Transverse colon (tissue), 4 donors: ENCODE data around the gene SPDYC.

Experiments used
- EP300 ChIP-seq: sonication (generic); formaldehyde crosslinking; IDR thresholded peaks from one replicate; pipeline ENCODE4 v1.6.1; 2017; ENCODE audit warnings: antibody characterized with exemption, low read depth
- POLR2A ChIP-seq: fragments of 450-650 bp; IDR thresholded peaks from one replicate; pipeline ENCODE4 v1.6.1; 2016; ENCODE audit warnings: antibody characterized with exemption, mild to moderate bottlenecking, moderate library complexity
- POLR2AphosphoS5 ChIP-seq, 3 donors: sonication (generic); formaldehyde crosslinking; IDR thresholded peaks; one replicate each; pipeline ENCODE4 v1.6.1; 2016; ENCODE audit warnings: antibody characterized with exemption in 3 of 3
- TF ChIP-seq, protein P1 (sequence below), 5 experiments: fragments of 200-600 bp in 3 of 5; fragments of 450-650 bp in 2 of 5; sonication (generic) in 3 of 5; IDR thresholded peaks; 1 replicate in 2 of 5; 2 replicates in 3 of 5; pipeline ENCODE4 v1.5.1; 2016 to 2017; ENCODE audit warnings: antibody characterized with exemption in 5 of 5, inconsistent platforms in 3 of 5, mild to moderate bottlenecking in 2 of 5, moderate library complexity in 1 of 5

DNA sequence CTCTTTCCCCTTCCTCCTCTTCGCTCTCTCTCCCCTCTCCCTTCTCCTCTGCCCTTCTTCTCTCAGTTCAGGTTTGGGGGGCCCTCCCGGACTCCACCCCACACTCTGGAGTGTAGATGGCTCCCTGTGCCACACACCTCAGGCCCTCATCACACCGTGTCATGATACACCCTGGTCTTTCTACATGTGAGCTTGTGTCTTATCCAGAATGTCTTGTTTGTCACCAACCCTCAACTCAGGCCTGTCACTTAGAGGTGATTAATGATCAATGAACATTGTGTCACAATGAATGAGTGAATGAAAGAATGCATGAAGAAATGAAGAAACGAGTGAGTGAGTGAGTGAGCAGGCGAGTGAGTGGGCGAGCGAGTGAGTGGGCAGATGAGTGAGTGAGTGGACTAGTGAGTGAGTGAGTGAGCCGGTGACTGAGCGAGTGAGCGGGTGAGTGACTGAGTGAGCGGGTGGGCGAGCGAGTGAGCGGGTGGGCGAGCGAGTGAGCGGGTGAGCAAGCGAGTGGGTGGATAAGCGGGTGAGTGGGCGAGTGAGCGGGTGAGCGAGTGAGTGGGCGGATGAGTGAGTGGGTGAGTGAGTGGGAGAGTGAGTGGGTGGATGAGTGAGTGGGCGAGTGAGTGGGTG is 45.5 kb downstream of the SPDYC start:
- TF ChIP-seq POLR2A, result no peak
- TF ChIP-seq, protein P1, sequence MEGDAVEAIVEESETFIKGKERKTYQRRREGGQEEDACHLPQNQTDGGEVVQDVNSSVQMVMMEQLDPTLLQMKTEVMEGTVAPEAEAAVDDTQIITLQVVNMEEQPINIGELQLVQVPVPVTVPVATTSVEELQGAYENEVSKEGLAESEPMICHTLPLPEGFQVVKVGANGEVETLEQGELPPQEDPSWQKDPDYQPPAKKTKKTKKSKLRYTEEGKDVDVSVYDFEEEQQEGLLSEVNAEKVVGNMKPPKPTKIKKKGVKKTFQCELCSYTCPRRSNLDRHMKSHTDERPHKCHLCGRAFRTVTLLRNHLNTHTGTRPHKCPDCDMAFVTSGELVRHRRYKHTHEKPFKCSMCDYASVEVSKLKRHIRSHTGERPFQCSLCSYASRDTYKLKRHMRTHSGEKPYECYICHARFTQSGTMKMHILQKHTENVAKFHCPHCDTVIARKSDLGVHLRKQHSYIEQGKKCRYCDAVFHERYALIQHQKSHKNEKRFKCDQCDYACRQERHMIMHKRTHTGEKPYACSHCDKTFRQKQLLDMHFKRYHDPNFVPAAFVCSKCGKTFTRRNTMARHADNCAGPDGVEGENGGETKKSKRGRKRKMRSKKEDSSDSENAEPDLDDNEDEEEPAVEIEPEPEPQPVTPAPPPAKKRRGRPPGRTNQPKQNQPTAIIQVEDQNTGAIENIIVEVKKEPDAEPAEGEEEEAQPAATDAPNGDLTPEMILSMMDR (IDR thresholded peaks at IDR 0.05), result no peak
- TF ChIP-seq EP300, result no peak
- TF ChIP-seq POLR2AphosphoS5 (IDR thresholded peaks at IDR 0.05), result no peak
